K562 (cell line): ENCODE measurements around the gene WDR70. TPM values are rescaled to one million over a fixed set of nuclear protein-coding genes. Genes with fewer than 3 reads are reported as not detected.

Experiments used
- ATAC-seq: fragments of 200-7000 bp; cut with Tn5 transposase; 3 replicates; pipeline ENCODE4 v1.9.1; 2020; ENCODE audit warnings: moderate library complexity
- BruUV-seq: library from RNA; stranded (reverse); fragments of 400-500 nt; replicated peaks from 2 replicates; lab custom pipeline; 2021; lab: Mats Ljungman, UMichigan
- CTCF ChIA-PET: fragments of 300-600 bp; formaldehyde crosslinking; extraction: SDS; loops from one replicate; lab custom pipeline; 2021; ENCODE audit warnings: low intra/inter-chr PET ratio; lab: Yijun Ruan, JAX
- POLR2A ChIA-PET: fragments of 300-600, 350-650 bp; sonication (Branson Sonifier 250); formaldehyde crosslinking; extraction: SDS; loops from one replicate; lab custom pipeline; 2021; ENCODE audit warnings: antibody characterized with exemption, inconsistent platforms; lab: Yijun Ruan, JAX
- DNase-seq, 4 experiments: peaks; one replicate each; pipeline versions ENCODE4 v3.0.0 to v3.0.0-alpha.2; 2011 to 2018; ENCODE audit warnings: low spot score in 3 of 4, mixed read lengths in 3 of 4; ENCODE audit errors: extremely low read depth in 1 of 4
- FAIRE-seq: peaks from 2 replicates; lab custom pipeline; 2011; peaks lifted over from hg19 to GRCh38; lab: Jason Lieb, UNC
- H2AFZ ChIP-seq: 2 replicates; pipeline ENCODE4 v1.6.0; 2011; ENCODE audit warnings: low read depth, low read length, control low read depth, inconsistent platforms
- H3K27ac ChIP-seq: fragments of 200-600 bp; 3 replicates; pipeline ENCODE4 v1.8.0; 2011; ENCODE audit warnings: low read depth, mild to moderate bottlenecking, control low read depth, inconsistent platforms, low read length, moderate library complexity, mixed read lengths; ENCODE audit errors: extremely low read depth
- H3K27me3 ChIP-seq, 2 experiments: fragments of 300-600 bp in 1 of 2; 2 replicates in 1 of 2; 3 replicates in 1 of 2; pipeline versions ENCODE4 v1.6.0 to v1.8.0; 2011; ENCODE audit warnings: inconsistent platforms in 2 of 2, low read length in 2 of 2, mild to moderate bottlenecking in 1 of 2, mixed read lengths in 1 of 2, moderate library complexity in 1 of 2; ENCODE audit not compliant: control insufficient read depth in 2 of 2, insufficient read depth in 2 of 2
- H3K36me3 ChIP-seq: fragments of 300-600 bp; 3 replicates; pipeline ENCODE4 v1.8.0; 2011; ENCODE audit warnings: mild to moderate bottlenecking, low read length, inconsistent platforms; ENCODE audit not compliant: control insufficient read depth, insufficient read depth
- H3K4me1 ChIP-seq, 2 experiments: fragments of 200-600 bp in 1 of 2; replicated peaks in 1 of 2; 2 replicates in 1 of 2; 3 replicates in 1 of 2; pipeline versions ENCODE4 v1.5.1 to v1.8.0; 2011; ENCODE audit warnings: inconsistent platforms in 2 of 2, low read length in 2 of 2, mild to moderate bottlenecking in 1 of 2, mixed read lengths in 1 of 2, moderate library complexity in 1 of 2; ENCODE audit not compliant: control insufficient read depth in 2 of 2, insufficient read depth in 2 of 2
- H3K4me2 ChIP-seq: 2 replicates; pipeline ENCODE4 v1.6.1; 2011; ENCODE audit warnings: low read length, control low read depth, inconsistent platforms, mixed read lengths; ENCODE audit not compliant: insufficient read depth
- H3K4me3 ChIP-seq: fragments of 200-600 bp; sonication (generic), shearing (Covaris generic); 2 replicates; pipeline ENCODE4 v1.5.1; 2016; ENCODE audit warnings: control low read depth, inconsistent platforms
- H3K79me2 ChIP-seq: fragments of 200-600 bp; 3 replicates; pipeline ENCODE4 v1.8.0; 2011; ENCODE audit warnings: low read length, inconsistent platforms; ENCODE audit not compliant: control insufficient read depth, insufficient read depth
- H3K9ac ChIP-seq, 2 experiments: 2 replicates each; pipeline versions ENCODE4 v1.6.0 to v1.6.1; 2011; ENCODE audit warnings: low read depth in 2 of 2, low read length in 2 of 2, control low read depth in 1 of 2, inconsistent platforms in 1 of 2, mild to moderate bottlenecking in 1 of 2, mixed read lengths in 1 of 2; ENCODE audit not compliant: insufficient read depth in 1 of 2
- H3K9me1 ChIP-seq: one replicate; pipeline ENCODE4 v1.6.0; 2011; ENCODE audit warnings: inconsistent platforms, mild to moderate bottlenecking, low read length, moderate library complexity; ENCODE audit not compliant: control insufficient read depth, insufficient read depth
- H3K9me3 ChIP-seq: replicated peaks from 2 replicates; pipeline ENCODE4 v1.5.1; 2011; ENCODE audit warnings: low read depth, low read length, inconsistent platforms; ENCODE audit not compliant: control insufficient read depth, insufficient read depth
- H4K20me1 ChIP-seq: replicated peaks from 2 replicates; pipeline ENCODE4 v1.6.1; 2011; ENCODE audit warnings: low read length, inconsistent platforms, mixed read lengths; ENCODE audit not compliant: control insufficient read depth, insufficient read depth
- CCNT2 ChIP-seq: IDR thresholded peaks from 2 replicates; pipeline ENCODE4 v1.6.1; 2011; ENCODE audit warnings: borderline replicate concordance, low read depth, mild to moderate bottlenecking, moderate library complexity, mixed read lengths, low read length; ENCODE audit not compliant: insufficient read length; ENCODE audit errors: extremely low read depth
- NONO ChIP-seq, 2 experiments: fragments of 200-400 bp in 1 of 2; fragments of 450-650 bp in 1 of 2; formaldehyde crosslinking in 1 of 2; IDR thresholded peaks; 2 replicates each; pipeline ENCODE4 v1.6.1; 2017; ENCODE audit warnings: low read depth in 2 of 2, mild to moderate bottlenecking in 2 of 2, moderate library complexity in 2 of 2, low read length in 1 of 2
- NR2C1 ChIP-seq, 2 experiments: fragments of 450-650 bp; IDR thresholded peaks; 2 replicates each; pipeline ENCODE4 v1.6.1; 2017; ENCODE audit warnings: mild to moderate bottlenecking in 2 of 2, antibody characterized with exemption in 1 of 2, inconsistent platforms in 1 of 2, missing compliant biosample characterization in 1 of 2, missing genetic modification characterization in 1 of 2
- RAD21 ChIP-seq, 2 experiments: fragments of 250-450 bp in 1 of 2; fragments of 450-650 bp in 1 of 2; sonication (Bioruptor Pico) in 1 of 2; formaldehyde crosslinking in 1 of 2; IDR thresholded peaks in 1 of 2; conservative IDR thresholded peaks in 1 of 2; 2 replicates each; pipeline versions ENCODE4 v1.4.0 to v1.8.0; 2020 to 2022; ENCODE audit warnings: mild to moderate bottlenecking in 2 of 2, moderate library complexity in 1 of 2
- SMAD4 ChIP-seq: fragments of 250-450 bp; sonication (Bioruptor Pico); conservative IDR thresholded peaks from 2 replicates; pipeline ENCODE4 v1.8.0; 2021; ENCODE audit warnings: inconsistent platforms, mild to moderate bottlenecking, moderate library complexity
- SMC3 ChIP-seq: conservative IDR thresholded peaks from 2 replicates; pipeline ENCODE4 v1.6.1; 2011; ENCODE audit warnings: low read depth, low read length, improper control_type of control experiment; ENCODE audit not compliant: insufficient read depth
- ZFPM2 ChIP-seq: fragments of 250-450 bp; sonication (Bioruptor Pico); IDR thresholded peaks from 2 replicates; pipeline ENCODE4 v1.5.1; 2022; ENCODE audit warnings: mild to moderate bottlenecking
- ZNF232 ChIP-seq: sonication (generic); formaldehyde crosslinking; IDR thresholded peaks from 2 replicates; pipeline ENCODE4 v1.8.0; 2022; ENCODE audit warnings: mild to moderate bottlenecking, missing genetic modification reagents
- WGBS: fragments of 100-300 bp; shearing (Covaris generic); methylation state at CpG from one replicate; pipeline ENCODE4 v1.1.6; 2016; ENCODE audit warnings: low coverage, mixed read lengths; ENCODE audit not compliant: insufficient coverage; ENCODE audit errors: missing lambda C conversion rate; 5-methylcytosine and 5-hydroxymethylcytosine counted together
- in situ Hi-C: fragments of 300-500 bp; cut with MboI; formaldehyde crosslinking; loops from 4 replicates; pipeline ENCODE4 v1.15.0; 2018; ENCODE audit warnings: inconsistent platforms, mixed read lengths
- intact Hi-C: fragments of 100-400 bp; cut with micrococcal nuclease; formaldehyde crosslinking; loops from 2 replicates; pipeline ENCODE4 v1.14.2; 2022
- polyA plus RNA-seq, 8 experiments: library from polyadenylated mRNA; depleted of rRNA in 4 of 8; stranded (reverse) in 5 of 8; unstranded in 3 of 8; fragments of >200 nt; fragmentation: Nextera tagmentation in 2 of 8; fragmentation: Illumina TruSeq in 1 of 8; extraction: Ambion mirVana in 2 of 8; extraction: Trizol in 1 of 8; gene quantifications; 2 replicates each; pipeline versions ENCODE4 v1.2.1 to v1.2.3, GENCODE V29; 2011 to 2014; ENCODE audit warnings: inconsistent platforms in 1 of 8, missing spikeins in 1 of 8
- total RNA-seq, 7 experiments: library from RNA; depleted of rRNA in 6 of 7; stranded (reverse); fragments of >200 nt in 6 of 7; fragmentation: Illumina TruSeq in 2 of 7; extraction: Trizol in 2 of 7; gene quantifications; 2 replicates each; pipeline versions ENCODE4 v1.2.1 to v1.2.3, GENCODE V29; 2011 to 2021; ENCODE audit warnings: low replicate concordance in 1 of 7
- TF ChIP-seq, protein P1 (sequence below), 2 experiments: fragments of 150-350 bp in 1 of 2; IDR thresholded peaks; 2 replicates each; pipeline ENCODE4 v1.6.1; 2012 to 2016; ENCODE audit warnings: low read depth in 2 of 2, low read length in 2 of 2, mild to moderate bottlenecking in 1 of 2, moderate library complexity in 1 of 2
- TF ChIP-seq, protein P2 (sequence below): sonication (generic); formaldehyde crosslinking; IDR thresholded peaks from 2 replicates; pipeline ENCODE4 v1.8.0; 2023; ENCODE audit warnings: missing genetic modification reagents, mild to moderate bottlenecking, borderline replicate concordance
- TF ChIP-seq, protein P3 (sequence below): sonication (generic); formaldehyde crosslinking; IDR thresholded peaks from 2 replicates; pipeline ENCODE4 v1.8.0; 2022; ENCODE audit warnings: mild to moderate bottlenecking, low read depth, missing genetic modification reagents

Gene WDR70
- total and polyA plus RNA-seq, 9 of the 15 experiments (the other 6 are each of a cell fraction or from before 2014, with no cell fraction given): 16.8 to 46.6 (median 38.8) TPM

DNA sequence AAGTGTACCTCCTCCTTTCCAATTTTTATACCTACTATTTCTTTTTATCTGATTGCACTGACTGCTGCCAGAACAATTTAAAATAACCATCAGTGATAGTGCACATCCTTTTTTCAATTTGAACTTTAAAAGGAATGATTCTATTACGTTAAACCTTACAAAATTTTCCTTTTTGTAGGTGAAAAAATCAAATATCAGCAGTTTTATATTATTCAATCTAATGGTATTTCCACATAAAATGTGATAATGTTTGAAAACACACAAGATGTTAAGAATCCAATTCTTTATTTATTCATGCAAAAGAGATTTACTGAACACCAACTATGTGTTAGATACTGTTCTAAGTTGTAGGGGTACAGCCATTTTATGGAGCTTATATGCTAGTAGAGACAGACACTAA is 355.0 kb downstream of the WDR70 start:
- ATAC-seq (no peak), FAIRE-seq (no peak), DNase-seq (no peak)
- no peaks in the 10 kb centered on the region for H4K20me1 ChIP-seq
- no peaks in the 10 kb centered on the region; a peak in 1 of 5 replicates for H3K4me1 ChIP-seq
- in situ Hi-C loops: no loop called here
- no peak overlapping the region for H3K4me3 ChIP-seq
- H3K36me3 ChIP-seq: no peaks in the 10 kb centered on the region
- no peak overlapping the region for H2AFZ ChIP-seq
- intact Hi-C loops: no loop called here
- POLR2A ChIA-PET: no interaction called here
- 0% methylated on average over 1 of the region's 1 CpG for WGBS
- no peaks in the 10 kb centered on the region for H3K79me2 ChIP-seq
- BruUV-seq: no TSS peak
- no peak overlapping the region for H3K4me2 ChIP-seq
- H3K9me1 ChIP-seq: no peaks in the 10 kb centered on the region
- H3K9me3 ChIP-seq: no peaks in the 10 kb centered on the region
- no peak overlapping the region for H3K9ac ChIP-seq
- H3K27ac ChIP-seq: no peak overlapping the region
- no peaks in the 10 kb centered on the region for H3K27me3 ChIP-seq
- CTCF ChIA-PET: no interaction called here
- TF ChIP-seq RAD21 (CRISPR knock-in tag; conservative IDR thresholded peaks at IDR 0.05 in 1 of 2, IDR thresholded peaks at IDR 0.05 in 1 of 2): no peak
- TF ChIP-seq, protein P1, sequence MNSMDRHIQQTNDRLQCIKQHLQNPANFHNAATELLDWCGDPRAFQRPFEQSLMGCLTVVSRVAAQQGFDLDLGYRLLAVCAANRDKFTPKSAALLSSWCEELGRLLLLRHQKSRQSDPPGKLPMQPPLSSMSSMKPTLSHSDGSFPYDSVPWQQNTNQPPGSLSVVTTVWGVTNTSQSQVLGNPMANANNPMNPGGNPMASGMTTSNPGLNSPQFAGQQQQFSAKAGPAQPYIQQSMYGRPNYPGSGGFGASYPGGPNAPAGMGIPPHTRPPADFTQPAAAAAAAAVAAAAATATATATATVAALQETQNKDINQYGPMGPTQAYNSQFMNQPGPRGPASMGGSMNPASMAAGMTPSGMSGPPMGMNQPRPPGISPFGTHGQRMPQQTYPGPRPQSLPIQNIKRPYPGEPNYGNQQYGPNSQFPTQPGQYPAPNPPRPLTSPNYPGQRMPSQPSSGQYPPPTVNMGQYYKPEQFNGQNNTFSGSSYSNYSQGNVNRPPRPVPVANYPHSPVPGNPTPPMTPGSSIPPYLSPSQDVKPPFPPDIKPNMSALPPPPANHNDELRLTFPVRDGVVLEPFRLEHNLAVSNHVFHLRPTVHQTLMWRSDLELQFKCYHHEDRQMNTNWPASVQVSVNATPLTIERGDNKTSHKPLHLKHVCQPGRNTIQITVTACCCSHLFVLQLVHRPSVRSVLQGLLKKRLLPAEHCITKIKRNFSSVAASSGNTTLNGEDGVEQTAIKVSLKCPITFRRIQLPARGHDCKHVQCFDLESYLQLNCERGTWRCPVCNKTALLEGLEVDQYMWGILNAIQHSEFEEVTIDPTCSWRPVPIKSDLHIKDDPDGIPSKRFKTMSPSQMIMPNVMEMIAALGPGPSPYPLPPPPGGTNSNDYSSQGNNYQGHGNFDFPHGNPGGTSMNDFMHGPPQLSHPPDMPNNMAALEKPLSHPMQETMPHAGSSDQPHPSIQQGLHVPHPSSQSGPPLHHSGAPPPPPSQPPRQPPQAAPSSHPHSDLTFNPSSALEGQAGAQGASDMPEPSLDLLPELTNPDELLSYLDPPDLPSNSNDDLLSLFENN (IDR thresholded peaks at IDR 0.05; ENCODE audit: low read depth in 2 of 2, low read length in 2 of 2): no peak
- no peak for TF ChIP-seq CCNT2
- no peak for TF ChIP-seq SMAD4 (CRISPR knock-in tag)
- TF ChIP-seq SMC3: no peak
- TF ChIP-seq, protein P2, sequence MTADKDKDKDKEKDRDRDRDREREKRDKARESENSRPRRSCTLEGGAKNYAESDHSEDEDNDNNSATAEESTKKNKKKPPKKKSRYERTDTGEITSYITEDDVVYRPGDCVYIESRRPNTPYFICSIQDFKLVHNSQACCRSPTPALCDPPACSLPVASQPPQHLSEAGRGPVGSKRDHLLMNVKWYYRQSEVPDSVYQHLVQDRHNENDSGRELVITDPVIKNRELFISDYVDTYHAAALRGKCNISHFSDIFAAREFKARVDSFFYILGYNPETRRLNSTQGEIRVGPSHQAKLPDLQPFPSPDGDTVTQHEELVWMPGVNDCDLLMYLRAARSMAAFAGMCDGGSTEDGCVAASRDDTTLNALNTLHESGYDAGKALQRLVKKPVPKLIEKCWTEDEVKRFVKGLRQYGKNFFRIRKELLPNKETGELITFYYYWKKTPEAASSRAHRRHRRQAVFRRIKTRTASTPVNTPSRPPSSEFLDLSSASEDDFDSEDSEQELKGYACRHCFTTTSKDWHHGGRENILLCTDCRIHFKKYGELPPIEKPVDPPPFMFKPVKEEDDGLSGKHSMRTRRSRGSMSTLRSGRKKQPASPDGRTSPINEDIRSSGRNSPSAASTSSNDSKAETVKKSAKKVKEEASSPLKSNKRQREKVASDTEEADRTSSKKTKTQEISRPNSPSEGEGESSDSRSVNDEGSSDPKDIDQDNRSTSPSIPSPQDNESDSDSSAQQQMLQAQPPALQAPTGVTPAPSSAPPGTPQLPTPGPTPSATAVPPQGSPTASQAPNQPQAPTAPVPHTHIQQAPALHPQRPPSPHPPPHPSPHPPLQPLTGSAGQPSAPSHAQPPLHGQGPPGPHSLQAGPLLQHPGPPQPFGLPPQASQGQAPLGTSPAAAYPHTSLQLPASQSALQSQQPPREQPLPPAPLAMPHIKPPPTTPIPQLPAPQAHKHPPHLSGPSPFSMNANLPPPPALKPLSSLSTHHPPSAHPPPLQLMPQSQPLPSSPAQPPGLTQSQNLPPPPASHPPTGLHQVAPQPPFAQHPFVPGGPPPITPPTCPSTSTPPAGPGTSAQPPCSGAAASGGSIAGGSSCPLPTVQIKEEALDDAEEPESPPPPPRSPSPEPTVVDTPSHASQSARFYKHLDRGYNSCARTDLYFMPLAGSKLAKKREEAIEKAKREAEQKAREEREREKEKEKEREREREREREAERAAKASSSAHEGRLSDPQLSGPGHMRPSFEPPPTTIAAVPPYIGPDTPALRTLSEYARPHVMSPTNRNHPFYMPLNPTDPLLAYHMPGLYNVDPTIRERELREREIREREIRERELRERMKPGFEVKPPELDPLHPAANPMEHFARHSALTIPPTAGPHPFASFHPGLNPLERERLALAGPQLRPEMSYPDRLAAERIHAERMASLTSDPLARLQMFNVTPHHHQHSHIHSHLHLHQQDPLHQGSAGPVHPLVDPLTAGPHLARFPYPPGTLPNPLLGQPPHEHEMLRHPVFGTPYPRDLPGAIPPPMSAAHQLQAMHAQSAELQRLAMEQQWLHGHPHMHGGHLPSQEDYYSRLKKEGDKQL: no peak
- TF ChIP-seq ZNF232 (CRISPR knock-in tag): no peak
- TF ChIP-seq, protein P3, sequence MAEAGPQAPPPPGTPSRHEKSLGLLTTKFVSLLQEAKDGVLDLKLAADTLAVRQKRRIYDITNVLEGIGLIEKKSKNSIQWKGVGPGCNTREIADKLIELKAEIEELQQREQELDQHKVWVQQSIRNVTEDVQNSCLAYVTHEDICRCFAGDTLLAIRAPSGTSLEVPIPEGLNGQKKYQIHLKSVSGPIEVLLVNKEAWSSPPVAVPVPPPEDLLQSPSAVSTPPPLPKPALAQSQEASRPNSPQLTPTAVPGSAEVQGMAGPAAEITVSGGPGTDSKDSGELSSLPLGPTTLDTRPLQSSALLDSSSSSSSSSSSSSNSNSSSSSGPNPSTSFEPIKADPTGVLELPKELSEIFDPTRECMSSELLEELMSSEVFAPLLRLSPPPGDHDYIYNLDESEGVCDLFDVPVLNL (CRISPR knock-in tag): no peak
- TF ChIP-seq ZFPM2 (CRISPR knock-in tag): no peak
- TF ChIP-seq NONO (IDR thresholded peaks at IDR 0.05; ENCODE audit: low read depth in 2 of 2, low read length in 1 of 2): no peak
- TF ChIP-seq NR2C1 (IDR thresholded peaks at IDR 0.05): no peak
- no peak for TF ChIP-seq NR2C1 (tag; IDR thresholded peaks at IDR 0.05)
